GM12872 (cell line): ENCODE measurements around the gene CNOT4.

Source experiments
- CTCF ChIP-seq: IDR thresholded peaks from 3 replicates; pipeline ENCODE4 v1.5.1; 2011; ENCODE audit warnings: low read depth, mild to moderate bottlenecking, low read length, moderate library complexity; ENCODE audit not compliant: insufficient read depth

CNOT4 gene

GRCh38 chr7:135322571-135323340 lies 187.1 kb downstream of the CNOT4 start:
- TF ChIP-seq CTCF = no peak

DNA sequence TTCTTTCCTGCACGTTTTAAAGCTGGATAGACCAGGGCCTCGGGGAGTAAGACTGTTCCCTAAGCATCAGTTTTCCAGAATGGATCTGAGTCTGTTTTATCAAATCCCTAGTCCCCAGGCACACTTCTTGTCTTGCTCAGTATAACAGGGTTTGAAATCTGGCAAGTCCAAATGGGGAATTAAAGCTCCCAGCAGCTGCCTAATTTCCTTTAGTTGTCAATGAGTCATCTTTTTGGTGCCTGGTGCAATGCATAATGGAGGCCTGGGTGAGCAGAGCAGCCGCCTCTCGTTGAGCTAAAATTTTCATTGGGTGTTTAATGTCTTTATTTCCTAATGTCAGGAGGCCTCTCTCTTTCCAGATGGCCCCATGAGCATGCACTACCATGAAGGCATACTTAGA lies 188.3 kb downstream of the CNOT4 start:
- TF ChIP-seq CTCF = no peak

GRCh38 chr7:135320268-135320667 lies 189.6 kb downstream of the CNOT4 start:
- no peak for TF ChIP-seq CTCF

- TF ChIP-seq CTCF = no peak
These were observed 192.1 kb downstream of the CNOT4 start for GRCh38 chr7:135317676-135318325.

- no peak for TF ChIP-seq CTCF
These were observed 193.1 kb downstream of the CNOT4 start for GRCh38 chr7:135316648-135317313.

DNA sequence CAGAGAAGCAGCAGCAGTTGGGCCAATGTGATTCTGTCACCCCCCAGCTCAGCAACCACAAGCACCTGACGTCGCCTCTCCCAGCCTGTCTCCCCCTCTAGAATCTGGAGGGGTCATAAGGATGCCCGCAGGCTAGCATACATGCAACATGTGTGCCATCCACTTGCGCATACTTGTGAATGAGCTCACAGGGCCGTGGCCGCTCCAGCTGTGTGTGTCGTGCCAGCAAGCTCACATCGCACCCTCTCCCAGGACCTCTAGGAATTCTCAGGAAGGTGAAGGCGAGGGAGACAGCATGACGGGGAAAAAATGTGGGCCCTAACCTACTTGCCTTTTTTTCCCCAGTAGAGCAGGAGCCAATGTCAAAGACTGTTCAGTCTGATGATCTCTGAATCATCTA lies 195.9 kb downstream of the CNOT4 start:
- no peak for TF ChIP-seq CTCF
